ENCODE measurements around the gene DDAH2.

DDAH2 gene

DNA sequence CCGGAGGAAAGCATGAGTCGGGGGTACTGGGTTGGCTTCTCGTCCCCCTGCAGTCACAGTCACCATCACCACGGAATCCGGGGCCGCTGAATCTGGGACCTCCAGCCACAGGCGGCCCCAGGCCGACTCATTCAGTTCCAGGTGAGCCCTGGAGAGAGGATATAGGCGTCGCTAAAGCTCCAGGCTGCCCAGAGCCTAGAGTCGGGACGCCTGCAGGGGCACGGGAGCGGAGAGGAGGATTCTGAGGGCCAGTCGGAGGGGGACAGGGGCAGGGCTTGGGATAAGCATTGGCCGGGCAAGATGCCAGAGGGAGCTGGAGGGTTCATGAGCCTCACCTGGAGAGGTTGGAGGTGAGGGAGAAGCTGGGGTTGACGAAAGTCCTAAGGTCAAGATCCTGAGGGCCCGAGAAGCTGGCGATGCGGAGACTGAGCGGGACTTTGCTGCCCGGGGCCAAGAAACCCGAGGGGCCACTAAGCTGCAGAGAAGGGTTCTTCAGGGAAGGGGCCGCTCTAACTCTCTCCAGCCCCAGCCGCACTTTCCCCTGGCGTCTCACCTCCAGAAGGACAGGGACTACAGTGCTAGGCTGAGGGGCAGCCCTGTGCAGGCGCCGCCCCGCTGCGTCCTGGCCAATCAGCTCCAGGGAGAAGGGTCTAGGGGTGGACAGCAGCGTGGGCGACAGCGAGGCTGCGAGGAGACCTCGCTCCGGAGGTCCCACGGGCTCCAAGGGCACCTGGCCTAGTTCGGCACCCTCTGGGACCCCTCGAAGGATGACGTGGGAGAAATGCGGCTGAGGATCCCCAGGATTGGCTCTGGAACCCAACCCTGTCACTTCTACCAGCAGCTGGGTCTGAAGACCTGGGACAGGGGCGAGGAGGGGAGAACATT lies 37.1 kb upstream of the DDAH2 start:
- DNase-seq (ENCODE audit: low spot score in 2 of 2), result no peak
- Mint-ChIP-seq H3K4me1 (peaks cover 10% of the 10 kb centered on the region), H3K27ac (no peak overlapping the region), H3K27me3 (no peaks in the 10 kb centered on the region), H3K4me3 (no peak overlapping the region), H3K9me3 (no peaks in the 10 kb centered on the region), H3K36me3 (peaks cover 13% of the 10 kb centered on the region)
- no peak for ATAC-seq (ENCODE audit: low read depth)

DNA sequence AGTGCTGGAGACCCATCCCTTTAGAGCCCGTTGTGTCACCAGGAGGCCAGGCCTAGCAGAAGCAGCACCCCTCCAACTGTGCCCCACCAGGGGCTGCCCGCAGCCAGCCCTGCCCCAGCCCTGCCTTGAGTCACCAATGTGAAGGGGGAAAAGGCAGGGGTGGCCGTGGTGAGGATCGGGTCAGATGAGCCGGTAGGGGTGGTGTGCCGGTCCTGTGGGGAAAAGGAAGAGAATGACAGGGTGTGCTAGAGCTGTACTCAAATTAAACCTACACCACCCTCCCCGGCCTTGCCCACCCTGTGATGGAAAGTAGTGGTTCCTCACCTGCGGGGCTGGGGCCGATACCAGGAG lies 36.4 kb upstream of the DDAH2 start:
- Mint-ChIP-seq H3K9me3 (no peaks in the 10 kb centered on the region), H3K27ac (no peak overlapping the region), H3K4me3 (no peak overlapping the region), H3K27me3 (no peaks in the 10 kb centered on the region), H3K4me1 (peaks cover 10% of the 10 kb centered on the region), H3K36me3 (peaks cover 17% of the 10 kb centered on the region)
- DNase-seq (ENCODE audit: low spot score in 2 of 2) (no peak), ATAC-seq (ENCODE audit: low read depth) (no peak)

DNA sequence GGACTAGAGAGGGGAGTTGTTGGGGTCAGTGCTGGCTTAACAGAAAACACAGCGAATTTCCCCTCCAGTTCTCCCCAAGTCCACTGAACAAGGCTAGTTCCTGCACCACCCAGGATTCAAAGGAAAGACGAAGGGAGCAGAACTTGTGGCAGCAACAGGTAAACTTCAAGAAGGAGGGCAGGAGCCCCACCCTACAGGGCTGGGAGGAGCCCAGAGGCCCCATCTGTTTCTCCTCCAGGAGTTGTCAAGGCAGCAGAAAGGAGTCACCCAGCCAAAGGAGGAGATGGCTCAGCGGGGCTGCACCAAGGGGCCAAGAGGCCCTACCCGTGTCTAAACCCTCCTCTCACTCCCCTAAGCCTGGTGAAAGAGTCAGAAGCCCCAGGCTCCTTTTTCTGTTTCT lies 35.1 kb upstream of the DDAH2 start:
- no peaks in the 10 kb centered on the region for H3K27me3 Mint-ChIP-seq
- no peak overlapping the region for H3K27ac Mint-ChIP-seq
- H3K4me1 Mint-ChIP-seq, result peaks cover 4% of the 10 kb centered on the region
- ATAC-seq (ENCODE audit: low read depth), result no peak
- H3K36me3 Mint-ChIP-seq, result peaks cover 22% of the 10 kb centered on the region
- no peaks in the 10 kb centered on the region for H3K9me3 Mint-ChIP-seq
- no peak for DNase-seq (ENCODE audit: low spot score in 2 of 2)
- no peak overlapping the region for H3K4me3 Mint-ChIP-seq

DNA sequence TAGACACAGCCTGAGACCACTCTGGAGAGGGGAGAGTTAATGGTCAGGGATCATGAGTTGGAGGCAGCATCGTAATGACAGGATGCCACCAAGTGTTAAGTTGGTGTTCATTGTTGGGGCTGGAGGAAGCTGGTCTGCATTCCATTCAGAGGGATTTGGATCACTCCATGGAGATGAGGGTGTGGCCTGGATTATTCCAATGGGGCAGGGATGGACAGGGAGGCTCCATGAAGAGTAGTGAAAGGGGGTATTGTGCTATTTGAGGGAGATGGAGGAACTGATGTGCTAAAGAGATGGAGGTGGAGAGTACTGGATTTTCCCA lies 34.5 kb upstream of the DDAH2 start:
- no peak overlapping the region for H3K4me3 Mint-ChIP-seq
- peak overlapping the region; percentile 1 for H3K27ac Mint-ChIP-seq
- ATAC-seq (ENCODE audit: low read depth) (no peak), DNase-seq (ENCODE audit: low spot score in 2 of 2) (no peak)
- H3K36me3 Mint-ChIP-seq, result peaks cover 22% of the 10 kb centered on the region
- H3K27me3 Mint-ChIP-seq, result no peaks in the 10 kb centered on the region
- no peaks in the 10 kb centered on the region for H3K9me3 Mint-ChIP-seq
- H3K4me1 Mint-ChIP-seq, result peaks cover 4% of the 10 kb centered on the region

DNA sequence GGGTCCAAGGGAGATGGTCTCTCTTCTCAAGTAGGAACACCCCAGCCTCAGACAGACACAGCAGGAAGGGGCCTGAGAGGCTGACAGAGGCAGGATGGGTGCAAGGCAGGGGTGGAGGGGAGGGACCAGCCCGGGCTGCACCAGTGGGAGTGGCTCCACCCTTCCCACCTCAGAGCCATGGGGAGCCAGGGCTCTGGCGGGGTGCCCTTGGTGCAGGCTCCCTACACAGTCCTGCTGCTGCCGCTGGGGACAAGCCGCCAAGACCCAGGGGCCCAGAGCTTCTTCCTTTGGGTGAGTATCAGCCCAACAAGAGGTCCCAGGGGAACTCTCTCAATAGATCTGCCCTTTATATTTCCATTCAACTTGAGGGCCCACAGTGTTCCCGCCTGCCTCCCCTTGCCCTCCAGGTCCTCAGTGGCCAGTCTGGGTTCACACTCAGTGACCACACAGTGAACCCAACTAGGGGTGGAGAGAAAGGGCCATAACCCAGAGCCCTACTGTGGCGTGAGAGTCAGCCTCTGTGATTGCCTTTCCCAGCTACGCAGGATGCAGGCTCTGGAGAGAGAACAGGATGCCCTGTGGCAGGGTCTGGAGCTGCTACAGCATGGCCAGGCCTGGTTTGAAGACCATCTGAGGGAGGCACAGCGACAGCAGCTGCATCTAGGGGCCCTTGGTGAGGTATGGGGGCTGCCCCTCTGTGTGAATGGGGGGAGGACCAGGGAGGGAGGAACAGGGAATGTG lies 33.9 kb upstream of the DDAH2 start:
- H3K27me3 Mint-ChIP-seq, result no peaks in the 10 kb centered on the region
- no peak overlapping the region for H3K4me3 Mint-ChIP-seq
- peaks cover 4% of the 10 kb centered on the region for H3K4me1 Mint-ChIP-seq
- H3K9me3 Mint-ChIP-seq, result no peaks in the 10 kb centered on the region
- no peak for DNase-seq (ENCODE audit: low spot score in 2 of 2)
- H3K27ac Mint-ChIP-seq, result peak overlapping the region; percentile 1
- peaks cover 22% of the 10 kb centered on the region for H3K36me3 Mint-ChIP-seq
- ATAC-seq (ENCODE audit: low read depth), result no peak

DNA sequence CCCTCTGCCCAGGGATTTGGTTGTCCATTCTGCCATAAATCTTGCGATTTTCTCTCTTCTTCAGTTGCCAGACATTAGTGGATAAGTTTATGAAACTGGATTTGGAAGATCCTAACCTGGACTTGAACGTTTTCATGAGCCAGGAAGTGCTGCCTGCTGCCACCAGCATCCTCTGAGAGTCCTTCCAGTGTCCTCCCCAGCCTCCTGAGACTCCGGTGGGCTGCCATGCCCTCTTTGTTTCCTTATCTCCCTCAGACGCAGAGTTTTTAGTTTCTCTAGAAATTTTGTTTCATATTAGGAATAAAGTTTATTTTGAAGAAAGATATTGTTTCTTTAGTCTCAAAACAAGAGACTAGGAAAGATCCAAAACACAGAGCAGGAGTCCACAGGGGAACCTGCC lies 33.3 kb upstream of the DDAH2 start, which contains the start of gene SAPCD1:
Gene SAPCD1 (plus strand): TSS at position 301 of the 400 bp plus-strand sequence. CDS start 399 bp downstream, outside the sequence.
- Mint-ChIP-seq H3K27ac (peak within 1 kb of the TSS; percentile 1), H3K9me3 (no peaks in the 10 kb centered on the region), H3K36me3 (peaks cover 22% of the 10 kb centered on the region), H3K4me3 (no peak within 1 kb of the TSS), H3K27me3 (no peaks in the 10 kb centered on the region), H3K4me1 (peaks cover 4% of the 10 kb centered on the region)
- no peak for DNase-seq (ENCODE audit: low spot score in 2 of 2)
- no peak for ATAC-seq (ENCODE audit: low read depth)

DNA sequence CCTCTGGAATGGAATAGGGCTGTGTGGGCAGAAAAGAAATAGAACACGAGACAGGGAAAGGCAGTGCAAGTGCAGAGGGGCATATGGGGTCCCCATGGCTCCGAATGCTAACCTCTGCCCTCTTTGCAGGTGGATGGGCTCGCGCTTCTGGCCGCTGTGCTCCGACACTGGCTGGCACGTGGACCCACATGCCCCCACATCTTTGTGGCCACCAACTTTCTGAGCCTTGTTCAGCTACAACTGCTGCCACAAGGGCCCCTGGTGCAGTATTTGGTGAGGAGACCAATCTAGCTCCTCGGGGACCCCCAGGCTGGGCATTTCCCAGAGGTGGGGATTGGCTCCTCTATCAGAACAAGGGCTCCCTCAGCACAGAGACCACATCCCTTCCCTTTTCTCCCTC lies 32.2 kb upstream of the DDAH2 start:
- Mint-ChIP-seq H3K9me3 (no peaks in the 10 kb centered on the region), H3K27ac (no peak overlapping the region), H3K36me3 (peaks cover 22% of the 10 kb centered on the region), H3K27me3 (no peaks in the 10 kb centered on the region), H3K4me3 (no peak overlapping the region), H3K4me1 (peaks cover 4% of the 10 kb centered on the region)
- DNase-seq (ENCODE audit: low spot score in 2 of 2) (no peak), ATAC-seq (ENCODE audit: low read depth) (no peak)

DNA sequence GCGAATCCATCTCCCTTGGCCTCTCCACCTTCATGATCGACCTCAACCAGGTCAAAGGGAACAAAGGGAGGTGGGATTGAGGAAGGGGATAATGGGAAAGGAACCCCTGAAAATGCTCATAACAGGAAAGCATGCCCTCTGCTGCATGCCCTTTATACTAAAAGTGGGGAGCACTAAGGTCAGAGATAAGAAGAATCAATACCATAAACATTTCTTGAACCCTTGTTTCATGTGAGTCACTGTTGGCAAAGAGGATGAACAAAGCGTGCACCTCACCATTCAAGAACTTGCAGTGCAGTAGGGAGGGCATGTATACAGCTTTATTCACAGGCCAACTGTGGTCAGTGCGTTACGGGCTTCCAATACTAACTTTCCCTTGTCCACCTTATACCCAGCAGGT lies 31.7 kb upstream of the DDAH2 start:
- H3K27me3 Mint-ChIP-seq, result no peaks in the 10 kb centered on the region
- DNase-seq (ENCODE audit: low spot score in 2 of 2) (no peak), ATAC-seq (ENCODE audit: low read depth) (no peak)
- peaks cover 4% of the 10 kb centered on the region for H3K4me1 Mint-ChIP-seq
- no peak overlapping the region for H3K27ac Mint-ChIP-seq
- H3K4me3 Mint-ChIP-seq, result no peak overlapping the region
- H3K36me3 Mint-ChIP-seq, result peaks cover 22% of the 10 kb centered on the region
- no peaks in the 10 kb centered on the region for H3K9me3 Mint-ChIP-seq

DNA sequence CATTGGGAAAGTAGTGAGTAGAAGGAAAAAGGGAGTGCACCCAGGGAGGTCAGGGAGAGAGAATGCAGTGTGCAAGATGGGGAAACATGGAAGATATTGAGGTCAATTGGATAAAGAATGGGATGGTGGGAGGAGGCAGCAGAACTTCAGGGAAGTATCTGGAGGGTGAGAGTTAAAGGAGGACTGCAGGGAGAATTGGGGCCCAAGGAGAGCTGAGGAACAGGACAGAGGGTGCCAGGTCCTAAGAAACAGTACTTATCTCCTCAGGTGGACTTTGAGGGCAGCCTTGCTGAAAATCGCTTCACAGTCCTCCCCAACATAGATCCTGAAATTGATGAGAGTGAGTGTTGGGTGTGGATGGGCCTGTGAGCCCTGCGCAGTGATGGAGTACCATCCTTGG lies 29.2 kb upstream of the DDAH2 start:
- DNase-seq (ENCODE audit: low spot score in 2 of 2) (no peak), ATAC-seq (ENCODE audit: low read depth) (no peak)
- Mint-ChIP-seq H3K27me3 (no peaks in the 10 kb centered on the region), H3K9me3 (no peaks in the 10 kb centered on the region), H3K4me3 (no peak overlapping the region), H3K4me1 (no peaks in the 10 kb centered on the region), H3K36me3 (peaks cover 16% of the 10 kb centered on the region), H3K27ac (no peak overlapping the region)

DNA sequence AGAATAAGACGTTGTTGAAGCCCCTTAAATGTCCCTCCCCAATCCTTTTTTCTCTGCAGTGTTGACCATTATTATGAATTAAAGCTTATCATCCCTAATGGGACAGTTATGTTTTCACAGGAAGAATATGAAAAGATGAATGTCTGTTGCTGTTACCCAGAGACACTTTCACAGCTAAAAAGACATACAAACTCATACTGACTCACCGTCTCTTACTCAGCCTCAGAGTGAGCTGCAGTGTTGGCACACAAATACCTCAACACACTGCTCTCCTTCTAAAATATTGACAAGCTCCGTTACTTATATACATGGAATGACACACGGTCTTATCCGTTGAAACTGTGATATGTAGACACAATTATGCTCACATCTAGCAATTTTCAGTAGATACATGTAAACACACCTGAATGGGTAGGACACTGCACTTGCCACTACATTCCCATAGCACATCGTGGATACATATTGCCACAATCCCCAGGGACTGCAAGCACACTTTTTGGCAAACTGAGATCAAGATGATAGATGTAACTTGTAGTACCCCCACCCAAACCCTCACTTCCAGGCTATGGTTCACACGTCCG lies 23.7 kb upstream of the DDAH2 start:
- ATAC-seq (ENCODE audit: low read depth) (no peak), DNase-seq (ENCODE audit: low spot score in 2 of 2) (no peak)
- Mint-ChIP-seq H3K27ac (no peak overlapping the region), H3K9me3 (no peaks in the 10 kb centered on the region), H3K4me1 (no peaks in the 10 kb centered on the region), H3K36me3 (peaks cover 2% of the 10 kb centered on the region), H3K27me3 (no peaks in the 10 kb centered on the region), H3K4me3 (no peak overlapping the region)

DNA sequence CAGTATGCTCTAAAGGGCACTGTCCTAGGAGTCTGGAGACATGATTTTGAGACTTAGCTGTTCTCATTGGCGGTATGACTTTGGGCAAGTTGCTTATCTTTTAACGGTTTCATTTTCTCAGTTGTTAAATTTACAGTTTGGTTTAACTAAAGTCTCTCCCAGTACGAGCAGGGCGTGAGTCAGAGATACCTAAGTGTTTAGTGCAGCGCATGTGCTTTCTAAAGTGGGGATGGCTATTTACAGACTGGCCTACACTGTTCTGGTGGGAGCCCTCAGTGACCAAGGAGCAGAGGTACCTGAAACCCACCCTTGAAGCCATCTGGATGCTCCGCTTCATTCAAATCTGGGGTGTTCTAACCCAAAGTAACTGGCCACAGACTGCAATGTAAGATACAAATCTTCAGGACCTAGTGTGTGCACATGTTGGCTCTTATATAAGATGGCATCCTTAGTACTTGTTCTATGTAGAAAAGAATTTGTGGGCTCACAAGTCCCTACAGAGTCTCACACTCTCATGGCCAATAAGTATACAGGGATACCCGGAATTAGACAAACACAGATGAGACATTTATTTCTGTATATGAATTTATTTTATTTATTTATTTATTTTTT lies 21.4 kb upstream of the DDAH2 start:
- H3K9me3 Mint-ChIP-seq, result no peaks in the 10 kb centered on the region
- no peaks in the 10 kb centered on the region for H3K27me3 Mint-ChIP-seq
- peaks cover 5% of the 10 kb centered on the region for H3K36me3 Mint-ChIP-seq
- ATAC-seq (ENCODE audit: low read depth) (no peak), DNase-seq (ENCODE audit: low spot score in 2 of 2) (no peak)
- peaks cover 3% of the 10 kb centered on the region for H3K4me1 Mint-ChIP-seq
- H3K4me3 Mint-ChIP-seq, result no peak overlapping the region
- H3K27ac Mint-ChIP-seq, result no peak overlapping the region

DNA sequence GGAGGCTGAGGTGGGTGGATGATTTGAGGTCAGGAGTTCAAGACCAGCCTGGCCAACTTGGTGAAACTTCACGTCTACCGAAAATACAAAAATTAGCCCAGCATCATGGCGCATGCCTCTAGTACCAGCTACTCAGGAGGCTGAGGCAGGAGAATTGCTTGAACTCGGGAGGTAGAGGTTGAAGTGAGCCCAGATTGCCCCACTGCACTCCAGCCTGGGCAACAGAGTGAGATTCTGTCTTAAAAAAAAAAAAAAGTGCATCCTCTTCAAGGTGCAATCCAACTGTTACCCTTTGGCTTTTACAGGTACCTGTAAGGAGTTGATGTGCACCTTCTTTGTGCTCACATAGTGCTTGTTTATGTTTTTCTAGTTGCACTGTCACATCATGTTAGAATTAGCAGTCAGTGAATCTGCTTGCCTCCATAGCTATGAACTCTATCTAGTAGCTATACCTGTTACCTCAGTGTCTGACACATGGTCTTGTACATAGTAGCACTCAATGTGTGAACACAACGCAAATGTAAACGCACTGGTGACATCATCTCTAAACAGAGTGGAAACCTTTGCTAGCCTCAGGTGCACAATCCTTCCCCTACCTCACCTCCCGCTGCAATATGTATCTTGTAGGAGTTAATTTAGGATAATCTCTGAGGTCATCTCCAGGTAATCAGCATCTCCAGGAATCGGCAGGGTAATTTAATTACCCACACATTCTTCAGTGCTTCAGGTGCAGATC lies 20.4 kb upstream of the DDAH2 start:
- peaks cover 5% of the 10 kb centered on the region for H3K4me1 Mint-ChIP-seq
- no peaks in the 10 kb centered on the region for H3K27me3 Mint-ChIP-seq
- ATAC-seq (ENCODE audit: low read depth) (no peak), DNase-seq (ENCODE audit: low spot score in 2 of 2) (no peak)
- H3K4me3 Mint-ChIP-seq, result no peak overlapping the region
- peaks cover 7% of the 10 kb centered on the region for H3K36me3 Mint-ChIP-seq
- no peak overlapping the region for H3K27ac Mint-ChIP-seq
- H3K9me3 Mint-ChIP-seq, result no peaks in the 10 kb centered on the region

DNA sequence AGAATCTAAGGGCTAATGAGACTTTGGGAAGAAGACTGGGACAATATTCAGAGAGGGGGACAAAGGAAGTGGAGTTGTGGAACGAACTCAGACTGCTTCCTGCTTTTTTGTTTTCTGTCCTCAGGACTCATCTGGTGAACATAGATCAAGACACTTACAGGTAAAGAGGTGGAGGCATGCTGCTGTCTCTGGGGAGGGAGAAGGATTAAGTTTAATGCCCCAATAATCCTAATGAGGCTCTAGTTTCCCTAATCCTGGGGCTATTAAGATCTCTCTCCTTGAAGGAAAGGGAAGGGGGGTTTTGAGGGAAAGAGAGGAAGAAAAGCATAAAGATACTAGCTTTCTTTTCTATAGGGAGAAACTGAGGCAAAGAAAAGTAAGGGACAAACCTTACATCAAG lies 15.3 kb upstream of the DDAH2 start:
- Mint-ChIP-seq H3K36me3 (peaks cover 5% of the 10 kb centered on the region), H3K9me3 (no peaks in the 10 kb centered on the region), H3K4me3 (no peak overlapping the region), H3K27me3 (no peaks in the 10 kb centered on the region), H3K27ac (no peak overlapping the region), H3K4me1 (peaks cover 19% of the 10 kb centered on the region)
- DNase-seq (ENCODE audit: low spot score in 2 of 2) (no peak), ATAC-seq (ENCODE audit: low read depth) (no peak)

DNA sequence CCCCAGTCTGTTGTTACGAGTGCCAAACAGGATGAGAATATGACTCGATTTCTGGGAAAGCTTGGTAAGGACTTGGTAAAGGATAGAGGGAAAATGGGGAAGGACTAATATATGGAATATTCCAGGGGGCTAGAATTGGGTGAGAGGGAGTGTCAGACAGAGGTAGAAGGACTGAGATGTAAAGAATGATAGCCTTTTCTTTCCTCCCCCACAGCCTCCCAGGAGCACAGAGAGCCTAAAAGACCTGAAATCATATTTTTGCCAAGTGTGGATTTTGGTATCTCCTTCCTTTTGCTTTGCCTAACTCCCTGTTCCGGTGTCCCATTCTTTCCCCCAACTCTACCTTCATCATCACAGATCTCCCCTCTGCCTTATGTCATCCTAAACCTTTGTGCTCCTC lies 13.8 kb upstream of the DDAH2 start:
- Mint-ChIP-seq H3K9me3 (no peaks in the 10 kb centered on the region), H3K4me1 (peaks cover 33% of the 10 kb centered on the region), H3K27me3 (no peaks in the 10 kb centered on the region), H3K27ac (peak overlapping the region; percentile 32), H3K36me3 (peaks cover 5% of the 10 kb centered on the region), H3K4me3 (no peak overlapping the region)
- no peak for DNase-seq (ENCODE audit: low spot score in 2 of 2)
- no peak for ATAC-seq (ENCODE audit: low read depth)

Measured in memory B cell (primary cell).